Measurements from ENCODE around the gene SLC7A8. TPM values are rescaled to one million over a fixed set of nuclear protein-coding genes. Genes with fewer than 3 reads are reported as not detected.

The SLC7A8 gene
- total RNA-seq, 1 experiment from 2014 or later = not detected

- peaks cover 61% of the 10 kb centered on the region for H3K27me3 Mint-ChIP-seq (ENCODE audit: unreplicated experiment)
- intact Hi-C loops (cut with micrococcal nuclease; ENCODE audit: unreplicated experiment) = no loop called here
- no peaks in the 10 kb centered on the region for H3K9me3 Mint-ChIP-seq (ENCODE audit: low read depth, unreplicated experiment)
- no peak for DNase-seq
- BruUV-seq (replicated peaks) = no TSS peak
- TF ChIP-seq CTCF (IDR thresholded peaks at IDR 0.05; ENCODE audit: unreplicated experiment) = no peak
- H3K36me3 Mint-ChIP-seq (ENCODE audit: insufficient read depth, unreplicated experiment) = no peaks in the 10 kb centered on the region
- H3K4me3 Mint-ChIP-seq (ENCODE audit: low read depth, unreplicated experiment) = no peak overlapping the region
- H3K4me1 Mint-ChIP-seq (ENCODE audit: low read depth, unreplicated experiment) = no peaks in the 10 kb centered on the region
- CTCF ChIA-PET = no interaction called here
- no peak overlapping the region for H3K27ac Mint-ChIP-seq (ENCODE audit: unreplicated experiment)
Measured at GRCh38 chr14:23164949-23165348, 18.5 kb downstream of the SLC7A8 start.

- Mint-ChIP-seq H3K4me1 (ENCODE audit: low read depth, unreplicated experiment) (no peaks in the 10 kb centered on the region), H3K4me3 (ENCODE audit: low read depth, unreplicated experiment) (no peak overlapping the region), H3K27ac (ENCODE audit: unreplicated experiment) (no peak overlapping the region), H3K36me3 (ENCODE audit: insufficient read depth, unreplicated experiment) (no peaks in the 10 kb centered on the region), H3K27me3 (ENCODE audit: unreplicated experiment) (peaks cover 68% of the 10 kb centered on the region), H3K9me3 (ENCODE audit: low read depth, unreplicated experiment) (no peaks in the 10 kb centered on the region)
- BruUV-seq (replicated peaks) = no TSS peak
- no peak for TF ChIP-seq CTCF (IDR thresholded peaks at IDR 0.05; ENCODE audit: unreplicated experiment)
- intact Hi-C loops (cut with micrococcal nuclease; ENCODE audit: unreplicated experiment) = no loop called here
- CTCF ChIA-PET = no interaction called here
- DNase-seq = no peak
Measured at GRCh38 chr14:23164250-23164649, 19.2 kb downstream of the SLC7A8 start.

- CTCF ChIA-PET = interaction anchor here (1.0 kb wide), 1 partner anchor 12 kb away, joined by 10 read pairs; no protein-coding TSS in a partner anchor
- Mint-ChIP-seq H3K27ac (ENCODE audit: unreplicated experiment) (no peak overlapping the region), H3K4me3 (ENCODE audit: low read depth, unreplicated experiment) (no peak overlapping the region), H3K27me3 (ENCODE audit: unreplicated experiment) (peaks cover 70% of the 10 kb centered on the region), H3K36me3 (ENCODE audit: insufficient read depth, unreplicated experiment) (no peaks in the 10 kb centered on the region), H3K9me3 (ENCODE audit: low read depth, unreplicated experiment) (no peaks in the 10 kb centered on the region), H3K4me1 (ENCODE audit: low read depth, unreplicated experiment) (no peaks in the 10 kb centered on the region)
- TF ChIP-seq CTCF (IDR thresholded peaks at IDR 0.05; ENCODE audit: unreplicated experiment) = no peak
- DNase-seq = no peak
- BruUV-seq (replicated peaks) = no TSS peak
- intact Hi-C loops (cut with micrococcal nuclease; ENCODE audit: unreplicated experiment) = no loop called here
Measured at GRCh38 chr14:23163830-23164229, 19.6 kb downstream of the SLC7A8 start.

- Mint-ChIP-seq H3K27me3 (ENCODE audit: unreplicated experiment) (peaks cover 70% of the 10 kb centered on the region), H3K9me3 (ENCODE audit: low read depth, unreplicated experiment) (no peaks in the 10 kb centered on the region), H3K4me3 (ENCODE audit: low read depth, unreplicated experiment) (no peak overlapping the region), H3K27ac (ENCODE audit: unreplicated experiment) (no peak overlapping the region), H3K4me1 (ENCODE audit: low read depth, unreplicated experiment) (no peaks in the 10 kb centered on the region), H3K36me3 (ENCODE audit: insufficient read depth, unreplicated experiment) (no peaks in the 10 kb centered on the region)
- DNase-seq = no peak
- CTCF ChIA-PET = interaction anchor here (0.7 to 1.0 kb wide), 2 partner anchors 11 to 12 kb away, joined by 3 to 10 read pairs; no protein-coding TSS in a partner anchor
- no TSS peak for BruUV-seq (replicated peaks)
- TF ChIP-seq CTCF (IDR thresholded peaks at IDR 0.05; ENCODE audit: unreplicated experiment) = no peak
- intact Hi-C loops (cut with micrococcal nuclease; ENCODE audit: unreplicated experiment) = no loop called here
Measured at GRCh38 chr14:23162800-23163199, 20.7 kb downstream of the SLC7A8 start.

Measured in Calu3 (cell line).